Mesenchymal stem cell (in vitro differentiated cells and primary cell): Measurements from ENCODE around the gene VEGFA. TPM values are rescaled to one million over a fixed set of nuclear protein-coding genes. Genes with fewer than 3 reads are reported as not detected.

Experiments
- DNase-seq: peaks from one replicate; pipeline ENCODE4 v3.0.0-alpha.2; 2013
- H2AFZ ChIP-seq: one replicate; pipeline ENCODE4 v1.6.1; 2013; ENCODE audit warnings: low read depth, mild to moderate bottlenecking, control low read depth, inconsistent platforms, low read length, moderate library complexity
- H2AK5ac ChIP-seq: 2 replicates; pipeline ENCODE4 v1.6.1; 2013; ENCODE audit warnings: low read length, moderate library complexity, mild to moderate bottlenecking, inconsistent platforms; ENCODE audit not compliant: severe bottlenecking
- H2BK120ac ChIP-seq: one replicate; pipeline ENCODE4 v1.6.1; 2013; ENCODE audit warnings: low read depth, mild to moderate bottlenecking, inconsistent platforms, low read length, moderate library complexity
- H2BK12ac ChIP-seq, 2 experiments: one replicate each; pipeline ENCODE4 v1.6.1; 2013; ENCODE audit warnings: inconsistent platforms in 2 of 2, low read length in 2 of 2, mild to moderate bottlenecking in 2 of 2, moderate library complexity in 2 of 2, control low read depth in 1 of 2
- H2BK15ac ChIP-seq: one replicate; pipeline ENCODE4 v1.6.1; 2013; ENCODE audit warnings: mild to moderate bottlenecking, low read depth, inconsistent platforms; ENCODE audit not compliant: poor library complexity, severe bottlenecking
- H2BK5ac ChIP-seq: 2 replicates; pipeline ENCODE4 v1.6.1; 2013; ENCODE audit warnings: low read depth, mild to moderate bottlenecking, low read length, control low read depth, inconsistent platforms; ENCODE audit not compliant: poor library complexity, severe bottlenecking
- H3K14ac ChIP-seq, 2 experiments: one replicate each; pipeline ENCODE4 v1.6.1; 2013; ENCODE audit warnings: inconsistent platforms in 2 of 2, low read length in 2 of 2, control low read depth in 1 of 2, mild to moderate bottlenecking in 1 of 2, moderate library complexity in 1 of 2
- H3K18ac ChIP-seq, 2 experiments: one replicate each; pipeline ENCODE4 v1.6.1; 2013; ENCODE audit warnings: inconsistent platforms in 2 of 2, low read length in 2 of 2, control low read depth in 1 of 2, low read depth in 1 of 2, mild to moderate bottlenecking in 1 of 2
- H3K23ac ChIP-seq, 2 experiments: one replicate each; pipeline ENCODE4 v1.6.1; 2013; ENCODE audit warnings: inconsistent platforms in 2 of 2, low read length in 2 of 2, mild to moderate bottlenecking in 2 of 2, moderate library complexity in 2 of 2, control low read depth in 1 of 2
- H3K27ac ChIP-seq: 2 replicates; pipeline ENCODE4 v1.5.1; 2013; ENCODE audit warnings: mild to moderate bottlenecking, moderate library complexity, low read length, control low read depth, inconsistent platforms; ENCODE audit not compliant: poor library complexity, severe bottlenecking
- H3K27me3 ChIP-seq, 2 experiments: 2 replicates each; pipeline versions ENCODE4 v1.6.1 to v1.7.0; 2013; ENCODE audit warnings: low read length in 2 of 2, mild to moderate bottlenecking in 2 of 2, moderate library complexity in 2 of 2, control low read depth in 1 of 2, inconsistent platforms in 1 of 2; ENCODE audit not compliant: control insufficient read depth in 1 of 2, insufficient read depth in 1 of 2
- H3K36me3 ChIP-seq, 2 experiments: 2 replicates each; pipeline versions ENCODE4 v1.6.1 to v1.7.0; 2013; ENCODE audit warnings: low read length in 2 of 2, control low read depth in 1 of 2, inconsistent platforms in 1 of 2, low read depth in 1 of 2, mild to moderate bottlenecking in 1 of 2; ENCODE audit not compliant: insufficient read depth in 2 of 2, control insufficient read depth in 1 of 2
- H3K4ac ChIP-seq, 2 experiments: one replicate each; pipeline ENCODE4 v1.6.1; 2013; ENCODE audit warnings: inconsistent platforms in 2 of 2, low read length in 2 of 2, mild to moderate bottlenecking in 2 of 2, moderate library complexity in 2 of 2, control low read depth in 1 of 2, low read depth in 1 of 2
- H3K4me1 ChIP-seq: 2 replicates; pipeline ENCODE4 v1.6.1; 2013; ENCODE audit warnings: low read depth, low read length, control low read depth; ENCODE audit not compliant: control insufficient read depth, insufficient read depth
- H3K4me2 ChIP-seq: 2 replicates; pipeline ENCODE4 v1.6.1; 2013; ENCODE audit warnings: low read length, mild to moderate bottlenecking, inconsistent platforms; ENCODE audit not compliant: poor library complexity, severe bottlenecking
- H3K4me3 ChIP-seq, 2 experiments: 2 replicates each; pipeline versions ENCODE4 v1.5.1 to v1.7.0; 2013; ENCODE audit warnings: low read length in 2 of 2, mild to moderate bottlenecking in 2 of 2, control low read depth in 1 of 2, low read depth in 1 of 2; ENCODE audit not compliant: insufficient read depth in 1 of 2
- H3K79me1 ChIP-seq: replicated peaks from 2 replicates; pipeline ENCODE4 v1.6.1; 2013; ENCODE audit warnings: mild to moderate bottlenecking, control low read depth, low read length, inconsistent platforms; ENCODE audit not compliant: poor library complexity, severe bottlenecking
- H3K9ac ChIP-seq: 2 replicates; pipeline ENCODE4 v1.7.0; 2013; ENCODE audit warnings: mild to moderate bottlenecking, low read length, moderate library complexity
- H3K9me3 ChIP-seq: 2 replicates; pipeline ENCODE4 v1.7.0; 2013; ENCODE audit warnings: mild to moderate bottlenecking, low read length; ENCODE audit not compliant: control insufficient read depth
- H4K8ac ChIP-seq: one replicate; pipeline ENCODE4 v1.6.1; 2013; ENCODE audit warnings: inconsistent platforms, mild to moderate bottlenecking, low read length, moderate library complexity
- H4K91ac ChIP-seq: one replicate; pipeline ENCODE4 v1.6.1; 2013; ENCODE audit warnings: mild to moderate bottlenecking, low read length, inconsistent platforms
- WGBS: methylation state at CpG from one replicate; pipeline ENCODE4 v1.1.7; 2013; ENCODE audit warnings: mixed read lengths; 5-methylcytosine and 5-hydroxymethylcytosine counted together
- small RNA-seq: library from polyadenylated mRNA; stranded (forward); fragments of <200 nt; extraction: miRNeasy Mini kit (QIAGEN cat#:217004); gene quantifications from one replicate; pipeline ENCODE3, GENCODE V24; 2013; ENCODE audit warnings: low read depth

The VEGFA gene

GRCh38 chr6:43834528-43835155, 64.6 kb downstream of the VEGFA start:
- no peaks in the 10 kb centered on the region for H3K9me3 ChIP-seq
- H2AK5ac ChIP-seq: no peak overlapping the region
- H2BK12ac ChIP-seq: no peak overlapping the region
- no peak for DNase-seq
- no peak overlapping the region for H2BK5ac ChIP-seq
- H3K9ac ChIP-seq: no peak overlapping the region
- peak overlapping the region in 1 of 2 experiments; percentile 36 for H3K14ac ChIP-seq
- peaks cover 34% of the 10 kb centered on the region for H3K4me1 ChIP-seq
- peak overlapping the region; percentile 26 for H2BK15ac ChIP-seq
- no peak overlapping the region for H3K4me3 ChIP-seq
- no peak overlapping the region for H4K8ac ChIP-seq
- no peaks in the 10 kb centered on the region for H3K36me3 ChIP-seq
- H3K4ac ChIP-seq: no peak overlapping the region
- peaks cover 11 to 32% of the 10 kb centered on the region in 2 experiments for H3K27me3 ChIP-seq
- H3K27ac ChIP-seq: no peak overlapping the region
- H2BK120ac ChIP-seq: no peak overlapping the region
- no peaks in the 10 kb centered on the region for H3K79me1 ChIP-seq
- 89% methylated on average over 4 of the region's 5 CpGs for WGBS
- no peak overlapping the region for H3K4me2 ChIP-seq
- no peak overlapping the region for H2AFZ ChIP-seq
- H3K18ac ChIP-seq: no peak overlapping the region
- H3K23ac ChIP-seq: no peak overlapping the region
- H4K91ac ChIP-seq: no peak overlapping the region

GRCh38 chr6:43835872-43836419, 65.9 kb downstream of the VEGFA start:
- Histone ChIP-seq H2BK5ac (no peak overlapping the region), H3K4me1 (peaks cover 34% of the 10 kb centered on the region)
- 43% methylated on average over 8 of the region's 8 CpGs for WGBS

More at GRCh38 chr6:43835872-43836419, 65.9 kb downstream of the VEGFA start:
- Histone ChIP-seq H3K4me2 (no peak overlapping the region), H4K8ac (no peak overlapping the region), H3K4ac (no peak overlapping the region), H3K23ac (no peak overlapping the region), H3K14ac (peak overlapping the region in 1 of 2 experiments; percentile 44), H3K36me3 (no peaks in the 10 kb centered on the region), H3K27ac (no peak overlapping the region), H2AFZ (no peak overlapping the region), H3K18ac (peak overlapping the region in 1 of 2 experiments; percentile 79), H4K91ac (no peak overlapping the region), H3K4me3 (no peak overlapping the region), H2BK120ac (no peak overlapping the region), H2AK5ac (no peak overlapping the region), H3K79me1 (no peaks in the 10 kb centered on the region), H2BK15ac (peak overlapping the region; percentile 66), H3K9ac (no peak overlapping the region), H3K27me3 (peaks cover 3 to 19% of the 10 kb centered on the region in 2 experiments), H2BK12ac (peak overlapping the region in 1 of 2 experiments; percentile 7), H3K9me3 (no peaks in the 10 kb centered on the region)
- DNase-seq: peak; percentile 53

Small RNA genes lying within 50 kb of the gene (small RNA-seq; reads per million reads assigned to genes)
- gene AL136131.3: not detected
